ENCODE measurements around the gene B2M.

DNA sequence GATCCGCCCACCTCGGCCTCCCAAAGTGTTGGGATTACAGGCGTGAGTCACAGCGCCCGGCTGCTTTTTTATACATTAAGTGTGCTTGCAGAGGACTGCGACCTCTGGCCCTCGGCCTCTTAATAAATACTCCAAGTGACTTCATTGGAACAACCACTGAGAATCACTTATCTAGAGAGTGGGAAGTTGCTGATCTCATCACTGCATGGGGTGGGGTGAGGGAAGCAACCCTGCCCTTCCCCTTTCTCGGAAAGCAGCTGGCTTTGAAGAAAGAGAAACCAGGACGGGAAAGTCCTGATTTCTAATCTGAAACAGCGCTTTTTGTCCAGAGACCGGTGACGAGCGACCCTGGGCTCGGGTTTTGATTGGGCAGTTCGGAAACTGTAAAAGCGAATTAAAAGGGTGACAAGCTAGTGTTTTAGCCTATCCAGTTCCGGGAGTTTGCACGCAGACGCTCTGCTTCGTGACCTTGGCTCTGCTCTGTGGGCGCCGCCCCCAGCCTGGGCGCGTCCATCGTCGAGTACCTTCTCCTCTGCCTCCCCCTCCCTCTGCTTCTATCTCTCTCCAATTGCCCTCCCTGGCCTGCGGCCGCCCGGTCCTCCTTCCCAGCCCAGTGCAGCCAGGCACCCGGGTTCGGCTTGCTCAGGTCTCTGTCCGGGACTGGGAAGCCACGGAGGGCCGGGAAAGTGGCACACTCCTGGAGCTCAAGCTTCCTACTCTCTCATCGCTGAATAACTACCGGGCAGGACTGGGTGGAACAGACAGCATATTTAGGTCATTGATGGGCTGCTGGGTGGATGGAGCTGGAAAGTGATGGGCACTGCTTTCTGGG lies 17.5 kb downstream of the B2M start:
- TF ChIP-seq POLR2AphosphoS5 (IDR thresholded peaks at IDR 0.05) (peak in 2 of 3 donors; percentile 69 to 81), CTCF (IDR thresholded peaks at IDR 0.05) (no peak)

All from suprapubic skin (tissue), 3 donors.